ENCODE data around the gene NAV1. TPM values are rescaled to one million over a fixed set of nuclear protein-coding genes. Genes with fewer than 3 reads are reported as not detected.

NAV1 gene
- total RNA-seq, 2 donors from 2014 or later, result 16.3 to 32.1 TPM

DNA sequence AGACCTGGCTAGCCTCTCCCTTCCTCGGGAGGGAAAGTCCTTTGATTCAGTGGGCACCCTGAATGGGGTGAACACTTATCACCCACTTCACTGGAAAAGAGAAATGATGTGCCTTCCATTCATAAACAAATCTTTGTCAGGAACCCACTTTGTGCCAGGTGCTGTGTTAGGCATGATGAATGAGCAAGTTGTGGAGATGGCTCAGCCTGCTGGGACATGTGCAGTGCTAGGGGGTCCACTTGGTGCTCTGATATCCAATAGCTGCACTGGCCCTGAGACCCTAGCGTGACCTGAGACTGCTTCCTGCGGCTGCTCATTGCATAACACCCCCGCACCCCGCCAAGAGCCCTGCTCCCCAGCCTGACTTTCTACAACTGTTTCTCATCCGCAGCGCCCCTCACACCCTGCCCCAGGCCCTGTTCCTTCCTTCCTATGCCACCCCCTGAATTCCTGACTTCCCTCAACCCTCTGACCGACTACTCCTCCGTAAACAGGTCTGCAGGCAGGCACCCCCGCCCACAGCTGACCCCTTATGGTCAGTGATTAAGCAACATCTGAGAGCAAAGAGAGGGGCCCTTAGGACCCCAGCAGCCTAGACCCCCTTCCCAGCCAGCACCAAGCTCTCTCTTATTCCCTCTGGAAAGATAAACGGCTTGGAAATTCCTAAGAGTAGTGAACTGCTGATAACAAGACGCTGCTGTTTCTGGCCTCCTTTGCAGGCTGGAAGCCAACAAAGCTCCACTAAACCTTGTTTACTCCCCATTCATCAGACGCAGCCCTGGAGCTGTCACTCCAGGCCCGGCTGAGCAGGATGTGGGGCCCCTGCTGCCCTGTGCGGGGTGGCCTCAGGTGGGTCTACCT lies 44.9 kb upstream of the NAV1 start:
- Histone ChIP-seq H3K27me3 (no peaks in the 10 kb centered on the region), H3K4me3 (no peak overlapping the region), H3K4me1 (peaks cover 0 to 90% of the 10 kb centered on the region in 2 donors), H3K36me3 (peaks cover 30% of the 10 kb centered on the region), H3K27ac (peak overlapping the region; percentile 26 to 86), H3K9me3 (no peaks in the 10 kb centered on the region)
- DNase-seq (ENCODE audit: low spot score), result no peak
- TF ChIP-seq, protein P1, sequence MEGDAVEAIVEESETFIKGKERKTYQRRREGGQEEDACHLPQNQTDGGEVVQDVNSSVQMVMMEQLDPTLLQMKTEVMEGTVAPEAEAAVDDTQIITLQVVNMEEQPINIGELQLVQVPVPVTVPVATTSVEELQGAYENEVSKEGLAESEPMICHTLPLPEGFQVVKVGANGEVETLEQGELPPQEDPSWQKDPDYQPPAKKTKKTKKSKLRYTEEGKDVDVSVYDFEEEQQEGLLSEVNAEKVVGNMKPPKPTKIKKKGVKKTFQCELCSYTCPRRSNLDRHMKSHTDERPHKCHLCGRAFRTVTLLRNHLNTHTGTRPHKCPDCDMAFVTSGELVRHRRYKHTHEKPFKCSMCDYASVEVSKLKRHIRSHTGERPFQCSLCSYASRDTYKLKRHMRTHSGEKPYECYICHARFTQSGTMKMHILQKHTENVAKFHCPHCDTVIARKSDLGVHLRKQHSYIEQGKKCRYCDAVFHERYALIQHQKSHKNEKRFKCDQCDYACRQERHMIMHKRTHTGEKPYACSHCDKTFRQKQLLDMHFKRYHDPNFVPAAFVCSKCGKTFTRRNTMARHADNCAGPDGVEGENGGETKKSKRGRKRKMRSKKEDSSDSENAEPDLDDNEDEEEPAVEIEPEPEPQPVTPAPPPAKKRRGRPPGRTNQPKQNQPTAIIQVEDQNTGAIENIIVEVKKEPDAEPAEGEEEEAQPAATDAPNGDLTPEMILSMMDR (IDR thresholded peaks at IDR 0.05), result no peak

DNA sequence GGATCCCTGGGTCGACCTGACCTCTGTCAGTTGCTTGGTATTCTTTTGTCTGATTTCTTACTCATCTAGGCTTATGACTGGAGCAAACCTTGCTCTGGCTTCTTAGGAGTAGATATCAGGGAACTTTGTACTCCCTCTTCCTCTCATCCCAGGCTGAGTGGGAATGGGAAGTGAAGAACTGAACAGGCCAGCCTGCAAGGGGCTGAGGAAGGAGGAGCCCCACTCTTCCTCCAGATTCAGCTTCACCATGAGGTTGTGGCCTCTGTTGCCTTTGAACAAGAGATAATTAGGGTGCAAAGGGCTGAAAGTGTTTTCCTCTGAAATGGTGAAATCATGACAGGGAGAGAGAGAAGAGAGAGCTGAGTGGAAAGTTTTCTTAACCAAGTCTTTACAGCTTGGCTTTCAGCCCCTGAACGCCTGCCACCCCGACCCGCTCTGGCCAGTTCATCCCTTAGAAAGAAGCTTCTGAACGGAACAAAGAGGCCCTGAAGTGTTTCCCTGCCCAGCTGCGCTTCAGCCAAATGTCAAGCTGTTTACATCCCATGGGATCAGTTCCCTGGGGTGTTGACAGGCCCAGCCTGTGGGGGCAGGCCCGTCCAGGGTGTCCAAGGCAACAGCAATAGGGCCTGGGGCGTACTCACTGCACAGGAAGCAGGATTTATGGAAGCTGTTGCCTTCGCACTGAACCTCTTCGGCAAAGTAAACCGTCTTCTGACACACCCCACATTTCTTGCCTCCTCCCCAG lies 43.2 kb upstream of the NAV1 start:
- Histone ChIP-seq H3K4me1 (peaks cover 0 to 90% of the 10 kb centered on the region in 2 donors), H3K9me3 (no peaks in the 10 kb centered on the region), H3K36me3 (peaks cover 24% of the 10 kb centered on the region), H3K27ac (peak overlapping the region; percentile 77 to 86), H3K4me3 (no peak overlapping the region), H3K27me3 (no peaks in the 10 kb centered on the region)
- TF ChIP-seq, protein P1 (IDR thresholded peaks at IDR 0.05), result no peak
- no peak for DNase-seq (ENCODE audit: low spot score)

DNA sequence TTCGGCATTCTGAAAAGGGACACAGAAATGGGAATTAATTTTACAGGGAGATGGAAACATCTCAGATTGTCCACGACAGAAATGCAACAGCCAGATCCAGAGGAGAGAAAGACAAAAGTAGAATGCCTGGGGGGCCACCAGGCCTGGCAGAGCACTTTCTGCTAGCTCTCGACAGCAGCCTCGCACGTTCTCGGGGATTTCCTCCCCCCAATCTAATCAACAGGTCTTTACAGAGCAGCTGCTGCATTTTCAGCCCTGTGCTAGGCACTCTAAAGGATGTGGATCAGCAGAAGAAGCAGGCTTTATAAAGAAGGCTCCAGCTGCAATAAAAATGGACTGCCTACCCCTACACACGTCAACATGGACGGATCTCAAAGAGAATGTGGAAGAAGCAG lies 42.6 kb upstream of the NAV1 start:
- no peak for DNase-seq (ENCODE audit: low spot score)
- Histone ChIP-seq H3K36me3 (peaks cover 24% of the 10 kb centered on the region), H3K27me3 (no peaks in the 10 kb centered on the region), H3K4me1 (peaks cover 0 to 90% of the 10 kb centered on the region in 2 donors), H3K27ac (peak overlapping the region; percentile 77 to 86), H3K9me3 (no peaks in the 10 kb centered on the region), H3K4me3 (no peak overlapping the region)
- TF ChIP-seq, protein P1 (IDR thresholded peaks at IDR 0.05), result no peak

DNA sequence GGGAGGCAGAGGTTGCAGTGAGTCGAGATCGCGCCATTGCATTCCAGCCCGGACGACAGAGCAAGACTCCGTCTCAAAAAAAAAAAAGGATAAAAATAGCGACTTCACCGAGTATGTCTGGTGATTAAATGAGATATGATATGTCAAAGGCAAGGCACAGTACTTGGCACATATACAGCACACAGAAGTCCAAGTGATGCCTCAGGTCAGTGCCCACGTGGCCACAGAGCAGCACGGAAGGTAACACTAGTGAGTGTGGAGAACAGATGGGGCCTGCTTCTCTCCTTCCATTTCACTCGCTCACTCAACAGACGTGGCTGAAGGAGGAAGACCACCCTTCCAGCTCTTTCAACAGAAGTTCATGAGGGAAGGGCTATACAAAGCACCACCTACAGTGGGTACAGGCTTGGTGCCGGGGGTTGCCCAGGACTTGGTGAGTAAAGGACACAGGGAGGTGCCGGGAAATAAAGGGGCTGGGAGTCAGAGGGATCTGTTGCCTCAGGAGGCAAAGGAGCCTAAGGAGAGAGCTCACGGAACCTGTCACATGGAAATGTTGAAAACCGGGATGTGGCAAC lies 40.9 kb upstream of the NAV1 start:
- H3K36me3 ChIP-seq, result peaks cover 18% of the 10 kb centered on the region
- no peak for DNase-seq (ENCODE audit: low spot score)
- no peaks in the 10 kb centered on the region for H3K9me3 ChIP-seq
- H3K27ac ChIP-seq, result peak overlapping the region in 1 of 2 donors; percentile 4
- TF ChIP-seq, protein P1 (IDR thresholded peaks at IDR 0.05), result no peak
- H3K4me3 ChIP-seq, result no peak overlapping the region
- peaks cover 0 to 91% of the 10 kb centered on the region in 2 donors for H3K4me1 ChIP-seq
- no peaks in the 10 kb centered on the region for H3K27me3 ChIP-seq

DNA sequence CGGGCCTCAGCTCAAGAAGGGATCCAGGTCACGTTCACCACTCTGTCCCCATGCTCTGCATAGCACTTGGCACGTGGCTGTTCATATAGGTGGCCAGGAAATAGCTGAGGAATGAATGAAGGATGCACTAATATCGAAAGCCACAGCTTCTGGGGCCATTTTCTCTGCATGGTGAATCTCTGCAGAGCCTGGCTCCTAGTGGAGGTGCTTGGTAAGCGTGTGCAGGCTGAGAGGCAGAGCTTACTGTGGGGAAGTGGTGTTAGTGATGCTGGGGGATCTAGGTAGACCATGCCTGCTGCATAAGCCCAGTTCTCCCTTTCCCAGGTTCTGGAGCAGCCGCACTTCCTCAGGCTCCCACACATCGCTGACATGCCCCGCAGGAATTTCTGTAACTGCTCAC lies 40.3 kb upstream of the NAV1 start:
- H3K4me1 ChIP-seq, result peaks cover 0 to 91% of the 10 kb centered on the region in 2 donors
- TF ChIP-seq, protein P1 (IDR thresholded peaks at IDR 0.05), result no peak
- DNase-seq (ENCODE audit: low spot score), result no peak
- peaks cover 17% of the 10 kb centered on the region for H3K36me3 ChIP-seq
- H3K4me3 ChIP-seq, result no peak overlapping the region
- H3K27ac ChIP-seq, result peak overlapping the region; percentile 92 to 93
- H3K9me3 ChIP-seq, result no peaks in the 10 kb centered on the region
- H3K27me3 ChIP-seq, result no peaks in the 10 kb centered on the region

Data from right atrium auricular region (tissue), 2 donors.